ENCODE results near the gene ACTR6.

GRCh38 chr12:100168562-100168961, 32.1 kb upstream of the ACTR6 start:
- TF ChIP-seq CTCF (IDR thresholded peaks at IDR 0.05) (no peak), POLR2A (IDR thresholded peaks at IDR 0.05) (no peak)
